ENCODE data around the gene MRPL45.

GRCh38 chr17:38320482-38320881 lies 23.5 kb downstream of the MRPL45 start:
- TF ChIP-seq, protein P1, sequence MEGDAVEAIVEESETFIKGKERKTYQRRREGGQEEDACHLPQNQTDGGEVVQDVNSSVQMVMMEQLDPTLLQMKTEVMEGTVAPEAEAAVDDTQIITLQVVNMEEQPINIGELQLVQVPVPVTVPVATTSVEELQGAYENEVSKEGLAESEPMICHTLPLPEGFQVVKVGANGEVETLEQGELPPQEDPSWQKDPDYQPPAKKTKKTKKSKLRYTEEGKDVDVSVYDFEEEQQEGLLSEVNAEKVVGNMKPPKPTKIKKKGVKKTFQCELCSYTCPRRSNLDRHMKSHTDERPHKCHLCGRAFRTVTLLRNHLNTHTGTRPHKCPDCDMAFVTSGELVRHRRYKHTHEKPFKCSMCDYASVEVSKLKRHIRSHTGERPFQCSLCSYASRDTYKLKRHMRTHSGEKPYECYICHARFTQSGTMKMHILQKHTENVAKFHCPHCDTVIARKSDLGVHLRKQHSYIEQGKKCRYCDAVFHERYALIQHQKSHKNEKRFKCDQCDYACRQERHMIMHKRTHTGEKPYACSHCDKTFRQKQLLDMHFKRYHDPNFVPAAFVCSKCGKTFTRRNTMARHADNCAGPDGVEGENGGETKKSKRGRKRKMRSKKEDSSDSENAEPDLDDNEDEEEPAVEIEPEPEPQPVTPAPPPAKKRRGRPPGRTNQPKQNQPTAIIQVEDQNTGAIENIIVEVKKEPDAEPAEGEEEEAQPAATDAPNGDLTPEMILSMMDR (IDR thresholded peaks at IDR 0.05; ENCODE audit: insufficient read depth, low read length): no peak
- TF ChIP-seq POLR2AphosphoS5 (IDR thresholded peaks at IDR 0.05; ENCODE audit: low read depth): no peak
- TF ChIP-seq SPI1 (IDR thresholded peaks at IDR 0.05; ENCODE audit: borderline replicate concordance, low read depth): no peak
- no peak for TF ChIP-seq GABPA (IDR thresholded peaks at IDR 0.05; ENCODE audit: low read depth)
